Measurements from ENCODE around the gene KIAA1217.
"Not testable (repeated sequence)": the region's sequence is repeated elsewhere in the genome, so short reads cannot be mapped to it uniquely, and the experiment has no call there.

KIAA1217 gene

DNA sequence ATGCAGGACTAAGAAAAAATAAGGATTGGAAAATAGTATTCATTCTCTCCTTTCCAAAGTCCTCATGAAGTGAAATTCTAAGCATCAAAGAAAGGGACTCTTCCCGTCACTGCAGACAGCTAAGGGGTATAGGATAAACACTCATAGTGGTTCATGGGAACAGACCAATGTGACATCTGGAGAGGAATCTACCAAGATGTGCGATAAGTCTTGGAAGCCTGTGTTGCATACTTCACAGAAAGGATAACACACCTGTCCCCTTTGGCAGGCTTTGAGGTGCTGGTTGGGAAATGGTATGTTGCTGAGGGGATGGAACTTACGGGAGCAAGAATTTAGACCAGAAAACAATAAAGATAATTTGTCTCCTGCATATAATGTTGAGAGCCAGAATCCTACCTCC is 266.7 kb downstream of the KIAA1217 start:
- DNase-seq: no peak

DNA sequence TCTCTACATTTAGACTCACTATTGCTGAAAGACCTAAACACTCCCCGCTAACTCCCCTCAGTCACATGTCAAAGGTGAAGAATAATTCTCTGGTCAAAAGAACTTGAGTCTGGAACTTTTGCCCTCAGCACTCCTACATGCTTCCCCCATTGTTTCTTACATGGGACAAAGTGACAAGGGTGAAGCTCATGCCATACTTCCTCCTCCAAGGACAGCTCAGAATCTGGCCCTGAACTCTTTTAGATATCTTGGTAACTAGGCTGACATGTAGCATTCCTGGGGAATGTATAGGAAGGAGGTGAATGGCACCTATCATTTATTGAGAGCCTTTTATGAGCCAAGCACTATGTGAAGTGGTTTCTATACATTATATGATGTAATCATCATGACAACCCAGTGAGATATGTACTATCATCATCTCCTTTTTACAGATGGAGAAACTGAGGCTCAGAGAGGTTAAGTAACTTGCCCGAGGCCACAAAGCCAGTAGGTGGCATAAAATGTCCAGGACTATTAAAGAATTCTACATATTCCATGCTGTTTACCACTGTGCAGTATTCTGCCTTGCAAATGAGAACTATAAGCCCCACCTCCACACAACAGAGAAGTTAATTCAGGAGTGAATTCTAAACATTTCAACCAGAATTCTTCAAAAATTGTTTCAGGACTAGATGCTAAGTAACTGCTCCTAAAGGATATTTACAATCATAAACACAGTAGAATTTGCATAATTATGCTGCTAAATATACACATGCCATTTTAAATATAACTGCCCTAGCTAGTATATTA is 268.2 kb downstream of the KIAA1217 start:
- DNase-seq: no peak

GRCh38 chr10:24477915-24478314 is 269.0 kb downstream of the KIAA1217 start:
- no peak for DNase-seq

GRCh38 chr10:24479806-24480205 is 270.9 kb downstream of the KIAA1217 start:
- no peak for DNase-seq

GRCh38 chr10:24480447-24480846 is 271.5 kb downstream of the KIAA1217 start:
- DNase-seq: no peak

GRCh38 chr10:24481241-24481640 is 272.3 kb downstream of the KIAA1217 start:
- DNase-seq: no peak

- DNase-seq: not testable (repeated sequence)
These were observed 273.8 kb downstream of the KIAA1217 start for GRCh38 chr10:24482713-24483112.

DNA sequence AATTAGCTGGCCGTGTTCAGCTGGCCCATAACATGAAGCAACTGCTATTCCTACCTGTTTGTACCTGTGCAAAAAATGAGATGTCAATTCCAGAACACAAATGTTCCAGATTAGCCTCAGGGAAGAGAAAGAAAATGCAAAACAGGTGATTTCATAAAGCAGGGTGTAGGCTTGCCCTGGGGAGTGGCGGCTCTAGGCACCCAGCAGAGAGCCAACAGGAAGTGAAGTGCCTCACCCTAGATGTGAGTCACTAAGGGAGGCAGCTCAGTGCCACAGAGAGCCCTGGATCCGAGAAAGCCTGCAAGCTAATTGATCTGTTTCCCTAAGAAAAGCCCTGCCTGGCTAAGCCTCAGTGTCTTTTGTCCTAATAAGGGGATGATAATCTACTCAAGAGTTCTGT is 274.8 kb downstream of the KIAA1217 start:
- DNase-seq: peak; percentile 72 to 78

- DNase-seq: no peak
These were observed 275.8 kb downstream of the KIAA1217 start for GRCh38 chr10:24484771-24485170.

- no peak for DNase-seq
These were observed 276.4 kb downstream of the KIAA1217 start for GRCh38 chr10:24485304-24485703.

- DNase-seq: no peak
These were observed 279.7 kb downstream of the KIAA1217 start for GRCh38 chr10:24488631-24489030.

GRCh38 chr10:24493165-24493564 is 284.2 kb downstream of the KIAA1217 start:
- no peak for DNase-seq

- no peak for DNase-seq
These were observed 285.3 kb downstream of the KIAA1217 start for GRCh38 chr10:24494236-24494635.

DNA sequence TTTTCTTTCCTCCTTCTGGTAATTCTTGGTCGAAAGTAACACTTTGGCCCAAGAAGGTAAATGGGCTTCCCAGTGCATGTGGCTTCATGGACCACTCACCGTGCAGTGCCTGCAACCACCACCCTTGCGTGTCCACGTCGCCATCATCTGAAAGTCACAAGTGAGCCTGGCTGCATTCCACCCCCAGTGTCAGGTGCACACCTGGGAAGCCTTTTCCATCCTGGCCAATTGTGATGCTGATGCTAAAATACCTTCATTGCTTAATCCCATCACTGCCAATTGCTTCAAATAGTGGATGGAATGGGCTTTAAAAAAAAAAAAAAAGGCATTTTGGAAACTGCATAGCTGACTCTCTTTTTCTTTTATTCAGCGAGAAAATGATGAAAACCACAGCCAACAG is 285.8 kb downstream of the KIAA1217 start:
- no peak for DNase-seq

- no peak for DNase-seq
These were observed 286.9 kb downstream of the KIAA1217 start for GRCh38 chr10:24495666-24496460.

DNA sequence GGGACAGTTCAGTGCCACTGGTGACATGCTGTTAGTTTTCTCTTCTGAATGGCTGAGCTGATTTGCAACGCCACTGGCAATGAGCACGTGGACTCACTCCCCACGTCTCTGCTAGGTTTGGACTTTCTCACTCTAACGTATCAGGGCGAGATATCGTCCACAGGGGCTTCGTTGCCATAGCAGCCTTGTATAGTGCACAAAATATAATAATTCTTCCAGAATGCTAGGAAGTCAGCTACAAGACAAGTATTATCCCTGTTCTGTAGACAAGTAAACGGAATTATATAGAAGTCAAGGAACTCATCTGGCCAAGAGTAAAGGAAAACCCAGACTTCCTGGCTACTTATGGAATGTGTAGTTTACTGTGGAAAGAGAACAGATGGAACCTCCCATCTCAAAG is 288.0 kb downstream of the KIAA1217 start:
- no peak for DNase-seq

GRCh38 chr10:24501056-24501711 is 292.2 kb downstream of the KIAA1217 start:
- no peak for DNase-seq

DNA sequence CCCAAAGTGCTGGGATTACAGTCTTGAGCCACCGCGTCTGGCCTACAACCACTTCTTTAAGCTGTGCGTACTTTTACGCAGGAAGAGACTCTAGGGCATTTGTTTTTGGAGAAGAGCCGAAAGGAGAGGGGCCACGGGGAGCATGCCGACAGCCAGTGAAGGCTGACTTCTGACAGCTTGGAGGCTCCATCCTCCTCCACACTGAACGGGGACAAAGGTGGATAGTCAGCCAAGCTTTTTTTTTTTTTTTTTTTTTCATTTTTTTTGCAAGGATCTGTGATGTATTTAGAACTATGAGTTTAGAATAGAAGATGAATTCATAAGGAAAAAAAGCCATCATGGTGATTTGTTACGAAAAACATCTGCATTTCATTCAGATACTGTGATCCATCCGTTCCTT is 293.1 kb downstream of the KIAA1217 start:
- no peak for DNase-seq

GRCh38 chr10:24502801-24503460 is 294.0 kb downstream of the KIAA1217 start:
- no peak for DNase-seq

- DNase-seq: peak; percentile 71 to 74
These were observed 294.8 kb downstream of the KIAA1217 start for GRCh38 chr10:24503461-24504320.

GRCh38 chr10:24505759-24506158 is 296.8 kb downstream of the KIAA1217 start:
- no peak for DNase-seq

GRCh38 chr10:24513155-24513554 is 304.2 kb downstream of the KIAA1217 start:
- peak; percentile 23 to 38 for DNase-seq
